ENCODE data around the gene TXLNA.
"Not testable (repeated sequence)": the region's sequence is repeated elsewhere in the genome, so short reads cannot be mapped to it uniquely, and the experiment has no call there.

DNA sequence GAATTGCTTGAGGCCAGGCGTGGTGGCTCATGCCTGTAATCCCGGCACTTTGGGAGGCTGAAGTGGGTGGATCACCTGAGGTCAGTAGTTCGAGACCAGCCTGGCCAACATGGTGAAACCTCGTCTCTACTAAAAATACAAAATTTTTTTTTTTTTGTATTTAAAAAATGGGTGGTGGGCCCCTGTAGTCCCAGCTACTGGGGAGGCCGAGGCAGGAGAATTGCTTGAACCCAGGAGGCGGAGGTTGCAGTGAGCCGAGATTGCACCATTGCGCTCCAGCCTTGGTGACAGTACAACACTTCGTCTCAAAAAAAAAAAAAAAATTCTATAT is 45.6 kb upstream of the TXLNA start:
- TF ChIP-seq, protein P1, sequence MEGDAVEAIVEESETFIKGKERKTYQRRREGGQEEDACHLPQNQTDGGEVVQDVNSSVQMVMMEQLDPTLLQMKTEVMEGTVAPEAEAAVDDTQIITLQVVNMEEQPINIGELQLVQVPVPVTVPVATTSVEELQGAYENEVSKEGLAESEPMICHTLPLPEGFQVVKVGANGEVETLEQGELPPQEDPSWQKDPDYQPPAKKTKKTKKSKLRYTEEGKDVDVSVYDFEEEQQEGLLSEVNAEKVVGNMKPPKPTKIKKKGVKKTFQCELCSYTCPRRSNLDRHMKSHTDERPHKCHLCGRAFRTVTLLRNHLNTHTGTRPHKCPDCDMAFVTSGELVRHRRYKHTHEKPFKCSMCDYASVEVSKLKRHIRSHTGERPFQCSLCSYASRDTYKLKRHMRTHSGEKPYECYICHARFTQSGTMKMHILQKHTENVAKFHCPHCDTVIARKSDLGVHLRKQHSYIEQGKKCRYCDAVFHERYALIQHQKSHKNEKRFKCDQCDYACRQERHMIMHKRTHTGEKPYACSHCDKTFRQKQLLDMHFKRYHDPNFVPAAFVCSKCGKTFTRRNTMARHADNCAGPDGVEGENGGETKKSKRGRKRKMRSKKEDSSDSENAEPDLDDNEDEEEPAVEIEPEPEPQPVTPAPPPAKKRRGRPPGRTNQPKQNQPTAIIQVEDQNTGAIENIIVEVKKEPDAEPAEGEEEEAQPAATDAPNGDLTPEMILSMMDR (conservative IDR thresholded peaks at IDR 0.05; ENCODE audit: low read length) = not testable (repeated sequence)
- not testable (repeated sequence) for TF ChIP-seq EZH2phosphoT487 (IDR thresholded peaks at IDR 0.05; ENCODE audit: borderline replicate concordance)
